Lower leg skin (tissue), 4 donors: ENCODE data around the gene SLC36A1. TPM values are rescaled to one million over a fixed set of nuclear protein-coding genes. Genes with fewer than 3 reads are reported as not detected.

ENCODE experiments used
- DNase-seq, 2 donors: peaks; one replicate each; pipeline ENCODE4 v3.0.0-alpha.2; 2019; ENCODE audit warnings: low spot score in 2 of 2
- H3K4me3 ChIP-seq: fragments of 200-600 bp; sonication (generic); 2 replicates; pipeline ENCODE4 v1.5.1; 2017; ENCODE audit warnings: mild to moderate bottlenecking, low read depth; ENCODE audit not compliant: poor library complexity, severe bottlenecking
- CTCF ChIP-seq, 3 donors: fragments of 450-650 bp; IDR thresholded peaks; one replicate each; pipeline ENCODE4 v1.5.1; 2016; ENCODE audit warnings: antibody characterized with exemption in 3 of 3, mild to moderate bottlenecking in 3 of 3, moderate library complexity in 2 of 3
- POLR2A ChIP-seq, 2 donors: fragments of 450-650 bp; IDR thresholded peaks; one replicate each; pipeline ENCODE4 v1.6.1; 2016 to 2017; ENCODE audit warnings: antibody characterized with exemption in 2 of 2, mild to moderate bottlenecking in 1 of 2, moderate library complexity in 1 of 2
- WGBS, 2 donors: methylation state at CpG; one replicate each; pipeline ENCODE4 v1.1.5; 2018; 5-methylcytosine and 5-hydroxymethylcytosine counted together
- intact Hi-C: fragments of 100-400 bp; cut with DNase I; formaldehyde crosslinking; loops from one replicate; pipeline ENCODE4 v1.15.0; 2023; ENCODE audit warnings: low total_unique reads
- total RNA-seq, 4 donors: library from RNA; depleted of rRNA; stranded (reverse); fragments of >200 nt; gene quantifications; one replicate each; pipeline ENCODE4 v1.1.0, GENCODE V29; 2016

SLC36A1 gene
- total RNA-seq, 4 donors from 2014 or later = 4.8 to 7.0 (median 6.5) TPM

GRCh38 chr5:151480384-151481293, 33.2 kb downstream of the SLC36A1 start:
- intact Hi-C loops = no loop called here
- WGBS, 2 donors = 69 to 75% methylated on average over 7 of the region's 7 CpGs

GRCh38 chr5:151483176-151483575, 35.8 kb downstream of the SLC36A1 start:
- H3K4me3 ChIP-seq = no peak overlapping the region
- WGBS, 2 donors = 64 to 71% methylated on average over 3 of the region's 3 CpGs
- DNase-seq = peak in 1 of 2 donors; percentile 80
- no peak for TF ChIP-seq CTCF (IDR thresholded peaks at IDR 0.05)
- intact Hi-C loops = no loop called here

More at GRCh38 chr5:151480384-151481293, 33.2 kb downstream of the SLC36A1 start:
- DNase-seq = no peak
- no peak for TF ChIP-seq POLR2A (IDR thresholded peaks at IDR 0.05)
- TF ChIP-seq CTCF (IDR thresholded peaks at IDR 0.05) = no peak
- H3K4me3 ChIP-seq = no peak overlapping the region

GRCh38 chr5:151483647-151484046, 36.2 kb downstream of the SLC36A1 start:
- TF ChIP-seq CTCF (IDR thresholded peaks at IDR 0.05) (no peak), POLR2A (IDR thresholded peaks at IDR 0.05) (no peak)
- no peak overlapping the region for H3K4me3 ChIP-seq
- 69 to 82% methylated on average over 5 of the region's 5 CpGs for WGBS, 2 donors
- intact Hi-C loops = no loop called here
- DNase-seq = peak in 1 of 2 donors; percentile 56

- no peak overlapping the region for H3K4me3 ChIP-seq
- 89 to 95% methylated on average over 7 of the region's 7 CpGs for WGBS, 2 donors
- TF ChIP-seq CTCF (IDR thresholded peaks at IDR 0.05) = no peak
- no peak for TF ChIP-seq POLR2A (IDR thresholded peaks at IDR 0.05)
- intact Hi-C loops = no loop called here
- peak in 1 of 2 donors; percentile 45 for DNase-seq
Measured at GRCh38 chr5:151487544-151487943, 40.1 kb downstream of the SLC36A1 start.

- TF ChIP-seq CTCF (IDR thresholded peaks at IDR 0.05) (no peak), POLR2A (IDR thresholded peaks at IDR 0.05) (no peak)
- WGBS, 2 donors = 85 to 86% methylated on average over 5 of the region's 5 CpGs
- intact Hi-C loops = loop anchor here (10.0 kb wide), 1 partner anchor 46 kb away; the partner anchor contains the start of gene SLC36A1
- peak in 1 of 2 donors; percentile 48 for DNase-seq
- no peak overlapping the region for H3K4me3 ChIP-seq
Measured at GRCh38 chr5:151490627-151491026, 43.2 kb downstream of the SLC36A1 start.
